Loucy (cell line): Measurements from ENCODE around the gene CAB39.

ENCODE experiments used
- H2AFZ ChIP-seq: fragments of 200-600 bp; sonication (generic); 2 replicates; pipeline ENCODE4 v1.6.0; 2016; ENCODE audit warnings: antibody characterized with exemption, mild to moderate bottlenecking, low read length, moderate library complexity
- H3F3A ChIP-seq: fragments of 200-600 bp; 2 replicates; pipeline ENCODE4 v1.6.0; 2016; ENCODE audit warnings: antibody characterized with exemption, low read depth, mild to moderate bottlenecking
- H3K27me3 ChIP-seq: fragments of 200-600 bp; sonication (generic); 2 replicates; pipeline ENCODE4 v1.6.1; 2014; ENCODE audit warnings: low read length, mild to moderate bottlenecking; ENCODE audit not compliant: insufficient read depth, poor library complexity, severe bottlenecking
- H3K36me3 ChIP-seq: fragments of 200-600 bp; sonication (generic); 2 replicates; pipeline ENCODE4 v1.6.1; 2016; ENCODE audit warnings: low read length; ENCODE audit not compliant: insufficient read depth
- H3K4me1 ChIP-seq: fragments of 200-600 bp; sonication (generic); 2 replicates; pipeline ENCODE4 v1.5.1; 2014; ENCODE audit warnings: low read length, mild to moderate bottlenecking; ENCODE audit not compliant: insufficient read depth, poor library complexity, severe bottlenecking
- H3K4me2 ChIP-seq: fragments of 200-600 bp; sonication (generic); 2 replicates; pipeline ENCODE4 v1.6.0; 2014; ENCODE audit warnings: antibody characterized with exemption, low read length, low read depth, mild to moderate bottlenecking; ENCODE audit not compliant: poor library complexity, severe bottlenecking
- H3K4me3 ChIP-seq: fragments of 200-600 bp; sonication (generic); 2 replicates; pipeline ENCODE4 v1.5.1; 2014; ENCODE audit warnings: low read length, mild to moderate bottlenecking, mixed read lengths; ENCODE audit not compliant: poor library complexity, severe bottlenecking
- H3K79me2 ChIP-seq: fragments of 200-600 bp; sonication (generic); 2 replicates; pipeline ENCODE4 v1.6.1; 2014; ENCODE audit warnings: low read length; ENCODE audit not compliant: insufficient read depth
- H3K9ac ChIP-seq: fragments of 200-600 bp; sonication (generic); 2 replicates; pipeline ENCODE4 v1.6.0; 2014; ENCODE audit warnings: mild to moderate bottlenecking, low read depth, low read length, moderate library complexity; ENCODE audit not compliant: poor library complexity, severe bottlenecking
- H3K9me2 ChIP-seq: fragments of 200-600 bp; sonication (generic); replicated peaks from 2 replicates; pipeline ENCODE4 v1.6.1; 2016; ENCODE audit warnings: low read depth, low read length, mixed read lengths
- H3K9me3 ChIP-seq: fragments of 200-600 bp; sonication (generic); 2 replicates; pipeline ENCODE4 v1.6.1; 2014; ENCODE audit warnings: mild to moderate bottlenecking, antibody characterized with exemption, low read length, low read depth; ENCODE audit not compliant: insufficient read depth
- H4K20me1 ChIP-seq: fragments of 200-600 bp; sonication (generic); 2 replicates; pipeline ENCODE4 v1.6.0; 2014; ENCODE audit warnings: antibody characterized with exemption, low read length, mild to moderate bottlenecking; ENCODE audit not compliant: insufficient read depth, poor library complexity, severe bottlenecking
- EZH2phosphoT487 ChIP-seq: fragments of 200-600 bp; IDR thresholded peaks from 2 replicates; pipeline ENCODE4 v1.6.1; 2018; ENCODE audit warnings: antibody characterized with exemption, mild to moderate bottlenecking, moderate library complexity, borderline replicate concordance
- TF ChIP-seq, protein P1 (sequence below): fragments of 200-600 bp; sonication (generic); conservative IDR thresholded peaks from 2 replicates; pipeline ENCODE4 v1.5.1; 2014; ENCODE audit warnings: mild to moderate bottlenecking, antibody characterized with exemption, low read length

The CAB39 gene

DNA sequence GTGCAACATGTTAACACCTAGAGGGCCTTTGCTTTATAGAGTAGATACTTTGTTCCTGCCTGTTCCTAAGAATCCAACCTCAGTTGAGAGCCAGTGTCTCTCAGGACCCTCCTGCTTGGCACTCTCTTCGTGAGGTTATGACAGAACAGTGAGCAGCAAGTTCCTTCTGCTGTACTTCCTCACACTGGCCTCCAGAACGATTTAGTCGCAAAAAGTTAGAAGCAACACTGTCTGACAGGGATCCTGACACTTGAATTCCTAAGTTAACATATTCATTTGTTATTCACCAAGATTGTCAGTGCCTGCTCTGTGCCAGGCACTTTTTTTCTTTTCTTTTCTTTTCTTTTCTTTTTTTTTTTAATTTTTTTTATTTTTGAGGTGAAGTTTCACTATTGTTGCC lies 95.1 kb downstream of the CAB39 start:
- Histone ChIP-seq H3K9me3 (no peaks in the 10 kb centered on the region), H4K20me1 (no peaks in the 10 kb centered on the region), H3K4me1 (no peaks in the 10 kb centered on the region), H3K4me2 (no peak overlapping the region), H3K9ac (no peak overlapping the region), H3K36me3 (peaks cover 27% of the 10 kb centered on the region; the same call in 1 of the 2 replicates), H2AFZ (no peak overlapping the region), H3F3A (no peaks in the 10 kb centered on the region), H3K27me3 (no peaks in the 10 kb centered on the region), H3K9me2 (no peaks in the 10 kb centered on the region), H3K79me2 (no peaks in the 10 kb centered on the region), H3K4me3 (no peak overlapping the region)
- TF ChIP-seq EZH2phosphoT487: no peak
- TF ChIP-seq, protein P1, sequence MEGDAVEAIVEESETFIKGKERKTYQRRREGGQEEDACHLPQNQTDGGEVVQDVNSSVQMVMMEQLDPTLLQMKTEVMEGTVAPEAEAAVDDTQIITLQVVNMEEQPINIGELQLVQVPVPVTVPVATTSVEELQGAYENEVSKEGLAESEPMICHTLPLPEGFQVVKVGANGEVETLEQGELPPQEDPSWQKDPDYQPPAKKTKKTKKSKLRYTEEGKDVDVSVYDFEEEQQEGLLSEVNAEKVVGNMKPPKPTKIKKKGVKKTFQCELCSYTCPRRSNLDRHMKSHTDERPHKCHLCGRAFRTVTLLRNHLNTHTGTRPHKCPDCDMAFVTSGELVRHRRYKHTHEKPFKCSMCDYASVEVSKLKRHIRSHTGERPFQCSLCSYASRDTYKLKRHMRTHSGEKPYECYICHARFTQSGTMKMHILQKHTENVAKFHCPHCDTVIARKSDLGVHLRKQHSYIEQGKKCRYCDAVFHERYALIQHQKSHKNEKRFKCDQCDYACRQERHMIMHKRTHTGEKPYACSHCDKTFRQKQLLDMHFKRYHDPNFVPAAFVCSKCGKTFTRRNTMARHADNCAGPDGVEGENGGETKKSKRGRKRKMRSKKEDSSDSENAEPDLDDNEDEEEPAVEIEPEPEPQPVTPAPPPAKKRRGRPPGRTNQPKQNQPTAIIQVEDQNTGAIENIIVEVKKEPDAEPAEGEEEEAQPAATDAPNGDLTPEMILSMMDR: no peak

DNA sequence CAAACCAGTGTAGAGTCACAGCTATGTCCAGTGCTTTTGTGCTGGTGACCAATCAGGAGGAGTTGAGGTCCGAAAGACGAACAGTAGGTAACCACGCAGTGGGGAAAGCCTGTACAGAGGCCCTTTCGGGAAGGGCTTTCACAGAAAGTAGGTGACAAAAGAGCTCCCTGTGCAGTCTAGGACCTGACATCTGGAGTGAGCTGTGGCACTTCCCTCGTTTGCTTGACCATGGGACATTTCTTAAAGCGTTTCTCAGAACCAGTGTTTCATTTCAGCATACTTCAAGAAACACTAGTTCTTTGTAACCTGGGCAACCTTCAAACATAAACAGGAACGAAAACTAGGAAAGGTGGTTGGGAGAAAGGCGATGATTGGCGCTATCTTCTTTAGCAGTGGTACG lies 96.4 kb downstream of the CAB39 start:
- H3K36me3 ChIP-seq: peaks cover 34% of the 10 kb centered on the region; the same call in 1 of the 2 replicates
- no peaks in the 10 kb centered on the region for H3K9me3 ChIP-seq
- H2AFZ ChIP-seq: no peak overlapping the region
- H3K4me1 ChIP-seq: no peaks in the 10 kb centered on the region
- H3K4me3 ChIP-seq: no peak overlapping the region
- no peaks in the 10 kb centered on the region for H4K20me1 ChIP-seq
- no peaks in the 10 kb centered on the region for H3K27me3 ChIP-seq
- no peak for TF ChIP-seq EZH2phosphoT487
- TF ChIP-seq, protein P1: no peak
- H3K4me2 ChIP-seq: no peak overlapping the region
- H3K9me2 ChIP-seq: no peaks in the 10 kb centered on the region
- no peak overlapping the region for H3K9ac ChIP-seq
- H3F3A ChIP-seq: no peaks in the 10 kb centered on the region
- no peaks in the 10 kb centered on the region for H3K79me2 ChIP-seq

DNA sequence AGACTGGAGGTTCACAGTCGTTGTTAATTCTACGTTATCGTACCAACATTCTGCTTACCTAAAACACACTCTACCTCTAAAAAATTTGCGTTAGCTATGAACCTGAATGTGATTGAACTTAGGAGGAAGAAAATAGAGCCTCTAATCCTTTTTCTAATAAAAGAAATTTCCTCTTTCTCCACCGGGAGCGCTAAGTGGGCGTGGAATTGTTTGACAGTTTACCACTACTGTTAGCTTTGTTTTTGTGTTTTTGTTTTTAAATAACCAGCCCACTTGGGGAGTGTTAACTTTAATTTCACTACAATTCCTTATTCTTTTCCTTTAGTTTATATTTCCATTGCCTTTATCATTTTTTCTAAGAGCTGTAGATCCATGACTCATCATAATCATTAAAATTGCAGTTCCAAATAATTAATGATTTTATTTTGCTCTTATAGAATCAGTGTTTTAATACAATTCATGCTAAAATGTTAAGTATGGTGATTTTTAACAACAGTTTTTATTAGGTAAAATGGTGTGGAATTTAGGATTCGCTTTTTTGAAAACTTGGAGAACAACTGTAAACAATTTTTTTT lies 97.1 kb downstream of the CAB39 start:
- no peak for TF ChIP-seq EZH2phosphoT487
- TF ChIP-seq, protein P1: peak; percentile 60
- no peaks in the 10 kb centered on the region for H3K9me2 ChIP-seq
- H3K36me3 ChIP-seq: peaks cover 40% of the 10 kb centered on the region; the same call in 1 of the 2 replicates
- no peaks in the 10 kb centered on the region for H3K27me3 ChIP-seq
- H3K9ac ChIP-seq: no peak overlapping the region
- peaks cover under 1% of the 10 kb centered on the region for H3K4me1 ChIP-seq
- no peak overlapping the region for H3K4me3 ChIP-seq
- no peaks in the 10 kb centered on the region for H3K9me3 ChIP-seq
- H4K20me1 ChIP-seq: no peaks in the 10 kb centered on the region
- no peak overlapping the region for H3K4me2 ChIP-seq
- H3K79me2 ChIP-seq: no peaks in the 10 kb centered on the region
- no peaks in the 10 kb centered on the region for H3F3A ChIP-seq
- H2AFZ ChIP-seq: no peak overlapping the region
